Measurements from ENCODE around the gene DSTYK.

Gene DSTYK

DNA sequence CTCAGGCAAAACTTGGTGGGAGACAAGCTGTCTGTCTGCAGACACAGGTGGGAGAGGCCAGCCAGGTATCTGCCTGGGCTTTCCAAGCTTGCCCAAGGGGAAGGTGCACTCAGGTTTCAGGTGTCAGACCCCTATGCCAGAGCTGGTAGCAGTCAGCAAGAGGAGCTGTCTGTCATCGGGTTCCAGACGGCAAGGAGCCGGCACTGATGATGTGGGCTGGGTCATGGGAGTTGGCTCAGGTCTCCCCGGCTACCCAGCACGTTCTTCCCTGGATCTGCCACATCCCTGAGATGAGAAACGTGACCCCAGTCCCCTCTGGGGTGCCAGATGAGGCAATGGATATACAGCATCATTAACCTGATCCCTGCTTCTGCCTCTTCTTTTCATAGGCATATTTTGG is 39.2 kb upstream of the DSTYK start:
- no peak overlapping the region for H3K27ac ChIP-seq (ENCODE audit: low read length)
- H2AFZ ChIP-seq (ENCODE audit: low read length), result no peak overlapping the region
- no peaks in the 10 kb centered on the region for H3K9me2 ChIP-seq (replicated peaks; ENCODE audit: insufficient read depth, low read length)
- no peak for DNase-seq
- no peak overlapping the region for H3K9ac ChIP-seq (ENCODE audit: low read length)
- H3F3A ChIP-seq (ENCODE audit: insufficient read depth, low read length), result peaks cover 20% of the 10 kb centered on the region
- H3K4me2 ChIP-seq (ENCODE audit: low read depth, low read length), result no peak overlapping the region
- peaks cover 43% of the 10 kb centered on the region for H3K4me1 ChIP-seq (ENCODE audit: low read length)
- H4K20me1 ChIP-seq (ENCODE audit: insufficient read depth, low read length), result no peaks in the 10 kb centered on the region
- H3K79me2 ChIP-seq (ENCODE audit: low read length), result peaks cover 69% of the 10 kb centered on the region
- H3K27me3 ChIP-seq (replicated peaks; ENCODE audit: insufficient read depth, low read length), result no peaks in the 10 kb centered on the region
- TF ChIP-seq EZH2phosphoT487 (IDR thresholded peaks at IDR 0.05; ENCODE audit: low read length) (no peak), EZH2 (optimal IDR thresholded peaks at IDR 0.05; ENCODE audit: low read depth, low read length) (no peak), CTCF (IDR thresholded peaks at IDR 0.05; ENCODE audit: low read length) (no peak)
- no peaks in the 10 kb centered on the region for H3K36me3 ChIP-seq (replicated peaks; ENCODE audit: insufficient read depth, low read length)
- H3K9me3 ChIP-seq (replicated peaks; ENCODE audit: insufficient read depth, low read length), result no peaks in the 10 kb centered on the region
- no peak overlapping the region for H3K4me3 ChIP-seq (ENCODE audit: low read length)

DNA sequence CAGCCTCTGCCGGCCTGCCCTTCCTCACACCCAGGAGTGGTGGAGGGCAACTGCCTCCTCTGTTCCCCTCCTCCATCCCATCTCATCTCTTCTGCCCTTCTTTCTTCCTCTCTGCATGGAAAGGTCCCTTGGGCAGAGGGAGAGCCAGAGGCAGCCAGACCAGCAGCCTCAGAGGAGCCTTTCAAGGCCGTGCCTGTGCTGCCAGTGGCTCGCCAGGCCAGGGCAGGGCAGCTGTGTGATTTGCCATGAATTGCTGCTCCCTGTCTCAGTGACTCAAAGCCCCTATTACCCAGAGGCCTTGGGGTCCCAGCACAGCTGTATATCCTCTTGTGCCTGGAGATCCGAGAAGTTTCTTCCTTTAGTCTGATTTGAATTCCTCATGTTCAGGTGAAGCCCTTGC is 38.1 kb upstream of the DSTYK start:
- no peak overlapping the region for H2AFZ ChIP-seq (ENCODE audit: low read length)
- no peak overlapping the region for H3K27ac ChIP-seq (ENCODE audit: low read length)
- no peaks in the 10 kb centered on the region for H3K9me2 ChIP-seq (replicated peaks; ENCODE audit: insufficient read depth, low read length)
- TF ChIP-seq EZH2 (optimal IDR thresholded peaks at IDR 0.05; ENCODE audit: low read depth, low read length) (no peak), EZH2phosphoT487 (IDR thresholded peaks at IDR 0.05; ENCODE audit: low read length) (no peak), CTCF (IDR thresholded peaks at IDR 0.05; ENCODE audit: low read length) (no peak)
- H3K4me3 ChIP-seq (ENCODE audit: low read length), result no peak overlapping the region
- no peak overlapping the region for H3K4me2 ChIP-seq (ENCODE audit: low read depth, low read length)
- no peak overlapping the region for H3K9ac ChIP-seq (ENCODE audit: low read length)
- H4K20me1 ChIP-seq (ENCODE audit: insufficient read depth, low read length), result no peaks in the 10 kb centered on the region
- peaks cover 26% of the 10 kb centered on the region for H3F3A ChIP-seq (ENCODE audit: insufficient read depth, low read length)
- H3K27me3 ChIP-seq (replicated peaks; ENCODE audit: insufficient read depth, low read length), result no peaks in the 10 kb centered on the region
- no peaks in the 10 kb centered on the region for H3K9me3 ChIP-seq (replicated peaks; ENCODE audit: insufficient read depth, low read length)
- DNase-seq, result no peak
- H3K79me2 ChIP-seq (ENCODE audit: low read length), result peaks cover 77% of the 10 kb centered on the region
- H3K36me3 ChIP-seq (replicated peaks; ENCODE audit: insufficient read depth, low read length), result no peaks in the 10 kb centered on the region
- peaks cover 48% of the 10 kb centered on the region for H3K4me1 ChIP-seq (ENCODE audit: low read length)

DNA sequence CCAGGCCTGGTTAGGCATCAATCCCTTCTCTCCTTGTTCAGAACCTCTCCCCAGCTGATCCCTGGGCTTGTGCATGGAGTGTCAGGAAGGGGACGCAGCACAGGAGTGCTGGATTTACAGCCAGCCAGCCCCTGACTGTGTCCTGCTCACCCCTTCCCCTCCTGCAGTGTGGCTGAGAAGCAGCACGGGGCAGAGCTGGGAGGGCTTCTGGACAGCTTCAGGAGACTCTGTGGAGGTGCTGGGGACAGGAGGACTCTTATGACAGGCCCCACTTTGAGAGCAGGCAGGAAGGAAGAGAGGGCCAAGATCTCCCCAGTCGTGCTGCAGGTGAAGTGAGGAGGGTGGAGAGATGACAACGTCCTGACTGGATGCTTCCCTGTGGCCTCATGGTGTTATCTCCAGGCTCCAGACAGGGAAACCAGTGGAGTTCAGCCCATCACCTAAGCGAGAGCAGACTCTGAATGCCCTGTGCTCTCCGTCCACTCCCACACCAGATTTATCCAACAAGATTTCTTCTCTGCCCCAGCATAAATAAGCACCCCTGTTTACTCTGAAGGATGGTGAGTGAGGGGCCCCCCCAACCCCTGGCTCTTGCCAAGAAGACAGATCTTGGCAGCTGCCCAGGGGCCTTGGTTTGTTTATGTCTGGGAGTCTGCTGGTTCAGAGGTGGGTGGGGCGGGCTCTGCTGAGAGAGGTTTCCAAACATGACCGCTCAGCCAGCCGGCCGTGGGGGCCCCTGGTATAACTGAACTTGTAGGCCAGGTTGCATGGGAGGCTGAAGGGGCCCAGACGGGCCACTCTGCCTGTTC is 37.5 kb upstream of the DSTYK start:
- no peak overlapping the region for H2AFZ ChIP-seq (ENCODE audit: low read length)
- H3K4me1 ChIP-seq (ENCODE audit: low read length), result peaks cover 48% of the 10 kb centered on the region
- H3F3A ChIP-seq (ENCODE audit: insufficient read depth, low read length), result peaks cover 26% of the 10 kb centered on the region
- no peaks in the 10 kb centered on the region for H4K20me1 ChIP-seq (ENCODE audit: insufficient read depth, low read length)
- no peaks in the 10 kb centered on the region for H3K9me2 ChIP-seq (replicated peaks; ENCODE audit: insufficient read depth, low read length)
- H3K9ac ChIP-seq (ENCODE audit: low read length), result no peak overlapping the region
- DNase-seq, result no peak
- H3K27me3 ChIP-seq (replicated peaks; ENCODE audit: insufficient read depth, low read length), result no peaks in the 10 kb centered on the region
- no peak overlapping the region for H3K4me2 ChIP-seq (ENCODE audit: low read depth, low read length)
- no peaks in the 10 kb centered on the region for H3K9me3 ChIP-seq (replicated peaks; ENCODE audit: insufficient read depth, low read length)
- H3K36me3 ChIP-seq (replicated peaks; ENCODE audit: insufficient read depth, low read length), result no peaks in the 10 kb centered on the region
- H3K27ac ChIP-seq (ENCODE audit: low read length), result no peak overlapping the region
- no peak for TF ChIP-seq EZH2phosphoT487 (IDR thresholded peaks at IDR 0.05; ENCODE audit: low read length)
- no peak for TF ChIP-seq CTCF (IDR thresholded peaks at IDR 0.05; ENCODE audit: low read length)
- peaks cover 77% of the 10 kb centered on the region for H3K79me2 ChIP-seq (ENCODE audit: low read length)
- H3K4me3 ChIP-seq (ENCODE audit: low read length), result no peak overlapping the region

Measured in MM.1S (cell line).